Neutrophil (primary cell): Measurements from ENCODE around the gene VWA2.
A peak's percentile ranks its signal among the peaks of the same experiment; 100 is the strongest.

ENCODE experiments used
- H3K27ac ChIP-seq: fragments of 200-600 bp; sonication (generic); 2 replicates; pipeline ENCODE4 v1.5.1; 2016; ENCODE audit warnings: mild to moderate bottlenecking, moderate library complexity
- H3K27me3 ChIP-seq: fragments of 200-600 bp; sonication (generic); 2 replicates; pipeline ENCODE4 v1.6.0; 2016; ENCODE audit warnings: mild to moderate bottlenecking
- H3K36me3 ChIP-seq: fragments of 200-600 bp; sonication (generic); 2 replicates; pipeline ENCODE4 v1.5.1; 2017
- H3K4me1 ChIP-seq, 2 experiments: fragments of 200-600 bp in 1 of 2; sonication (generic) in 1 of 2; 1 replicate in 1 of 2; 2 replicates in 1 of 2; pipeline versions ENCODE4 v1.5.1 to v1.6.1; 2013 to 2016; ENCODE audit warnings: low read depth in 1 of 2, low read length in 1 of 2, mild to moderate bottlenecking in 1 of 2, moderate library complexity in 1 of 2; ENCODE audit not compliant: control insufficient read depth in 1 of 2, insufficient read depth in 1 of 2
- H3K4me3 ChIP-seq, 2 experiments: fragments of 200-600 bp in 1 of 2; sonication (generic) in 1 of 2; 1 replicate in 1 of 2; 2 replicates in 1 of 2; pipeline ENCODE4 v1.5.1; 2013 to 2016; ENCODE audit warnings: low read depth in 1 of 2, low read length in 1 of 2, mild to moderate bottlenecking in 1 of 2, moderate library complexity in 1 of 2
- H3K9me3 ChIP-seq: fragments of 200-600 bp; sonication (generic); 2 replicates; pipeline ENCODE4 v1.5.1; 2016
- CTCF ChIP-seq: fragments of 200-600 bp; sonication (generic); IDR thresholded peaks from 2 replicates; pipeline ENCODE4 v1.5.1; 2016; ENCODE audit warnings: antibody characterized with exemption

The VWA2 gene

GRCh38 chr10:114303556-114303955 lies 64.5 kb downstream of the VWA2 start:
- Histone ChIP-seq H3K4me3 (no peak overlapping the region), H3K27ac (no peak overlapping the region), H3K27me3 (peaks cover 14% of the 10 kb centered on the region), H3K36me3 (no peaks in the 10 kb centered on the region), H3K9me3 (no peaks in the 10 kb centered on the region), H3K4me1 (peaks cover 9 to 10% of the 10 kb centered on the region in 2 experiments)
- no peak for TF ChIP-seq CTCF

DNA sequence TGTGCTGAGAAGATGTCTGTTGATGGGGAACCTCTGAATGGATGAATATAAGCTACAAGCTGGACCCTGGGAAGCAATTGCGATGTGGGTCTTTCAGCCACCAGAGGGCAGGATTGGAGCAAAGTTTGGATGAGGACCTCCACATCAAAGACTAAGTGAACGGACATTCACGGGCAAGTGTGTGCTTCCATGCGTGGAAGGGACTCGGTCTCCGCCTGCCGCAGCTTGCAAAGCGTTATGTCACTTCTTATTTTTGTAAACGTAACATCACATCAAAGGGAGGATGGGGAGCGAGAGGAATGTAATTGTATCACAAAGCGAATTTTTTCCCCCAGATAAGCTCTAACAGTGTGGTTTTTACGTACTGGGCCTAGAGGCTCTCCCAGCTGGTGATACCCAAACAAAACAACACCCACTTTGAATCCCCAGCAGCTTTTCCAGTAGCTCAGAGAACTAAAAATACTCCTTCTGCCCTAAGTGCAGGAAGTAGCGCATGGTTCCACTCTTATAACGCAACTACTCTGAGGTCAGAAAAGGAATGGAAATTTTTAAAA lies 65.0 kb downstream of the VWA2 start:
- H3K9me3 ChIP-seq = no peaks in the 10 kb centered on the region
- H3K4me1 ChIP-seq = peaks cover 9 to 10% of the 10 kb centered on the region in 2 experiments
- no peaks in the 10 kb centered on the region for H3K36me3 ChIP-seq
- no peak for TF ChIP-seq CTCF
- H3K27me3 ChIP-seq = peaks cover 14% of the 10 kb centered on the region
- peak overlapping the region; percentile 31 to 57 for H3K4me3 ChIP-seq
- peak overlapping the region; percentile 51 for H3K27ac ChIP-seq

DNA sequence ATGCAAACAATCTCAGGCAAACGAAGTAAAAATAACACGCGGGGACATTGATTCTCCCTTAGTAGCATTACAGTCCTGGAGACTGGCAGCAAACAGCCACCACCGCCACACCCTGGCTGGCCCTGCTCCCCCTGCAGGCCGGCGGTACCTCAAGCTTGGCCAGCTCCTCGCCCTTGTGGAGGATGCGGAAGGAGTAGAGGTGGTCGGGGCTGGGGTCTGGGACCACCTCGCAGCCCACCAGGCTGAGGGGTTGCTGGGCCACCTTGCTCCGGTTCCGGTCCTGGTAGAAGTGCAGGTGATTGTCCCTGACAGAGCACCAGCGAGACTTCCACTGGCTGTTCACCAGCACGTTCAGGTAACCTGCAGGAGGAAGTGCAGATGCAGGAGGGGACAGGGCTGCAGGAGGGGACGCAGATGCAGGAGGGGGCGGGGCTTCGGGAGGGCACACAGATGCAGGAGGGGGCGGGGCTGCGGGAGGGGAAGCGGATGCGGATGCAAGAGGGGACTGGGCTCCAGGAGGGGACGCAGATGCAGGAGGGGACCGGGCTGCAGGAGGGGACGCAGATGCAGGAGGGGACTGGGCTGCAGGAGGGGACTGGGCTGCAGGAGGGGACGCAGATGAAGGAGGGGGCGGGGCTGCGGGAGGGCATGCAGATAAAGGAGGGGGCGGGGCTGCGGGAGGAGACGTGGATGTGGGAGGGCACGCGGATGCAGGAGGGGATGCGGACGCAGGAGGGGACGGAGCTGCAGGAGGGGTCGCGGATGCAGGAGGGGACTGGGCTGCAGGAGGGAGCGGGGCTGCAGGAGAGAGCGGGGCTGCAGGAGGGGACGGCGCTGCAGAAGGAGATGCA lies 65.7 kb downstream of the VWA2 start:
- peak overlapping the region; percentile 51 for H3K27ac ChIP-seq
- no peaks in the 10 kb centered on the region for H3K36me3 ChIP-seq
- H3K9me3 ChIP-seq = no peaks in the 10 kb centered on the region
- H3K4me1 ChIP-seq = peaks cover 9 to 10% of the 10 kb centered on the region in 2 experiments
- TF ChIP-seq CTCF = peak; percentile 10
- peaks cover 14% of the 10 kb centered on the region for H3K27me3 ChIP-seq
- peak overlapping the region; percentile 31 to 57 for H3K4me3 ChIP-seq

- H3K4me1 ChIP-seq = peaks cover 9 to 10% of the 10 kb centered on the region in 2 experiments
- no peak overlapping the region for H3K4me3 ChIP-seq
- H3K36me3 ChIP-seq = no peaks in the 10 kb centered on the region
- peaks cover 14% of the 10 kb centered on the region for H3K27me3 ChIP-seq
- H3K9me3 ChIP-seq = no peaks in the 10 kb centered on the region
- no peak for TF ChIP-seq CTCF
- no peak overlapping the region for H3K27ac ChIP-seq
These were observed 66.5 kb downstream of the VWA2 start for GRCh38 chr10:114305521-114305925.

- TF ChIP-seq CTCF = no peak
- Histone ChIP-seq H3K4me3 (no peak overlapping the region), H3K27me3 (peaks cover 14% of the 10 kb centered on the region), H3K4me1 (peaks cover 9 to 10% of the 10 kb centered on the region in 2 experiments), H3K36me3 (no peaks in the 10 kb centered on the region), H3K27ac (no peak overlapping the region), H3K9me3 (no peaks in the 10 kb centered on the region)
These were observed 67.3 kb downstream of the VWA2 start for GRCh38 chr10:114306116-114306973.
